Neural cell (in vitro differentiated cells): ENCODE results near the gene RBM20. TPM values are rescaled to one million over a fixed set of nuclear protein-coding genes. Genes with fewer than 3 reads are reported as not detected.

Source experiments
- H2AFZ ChIP-seq: fragments of 200-600, 300-800 bp; sonication (generic), shearing (Covaris generic); 2 replicates; pipeline ENCODE4 v1.6.0; 2014; ENCODE audit warnings: low read depth, mild to moderate bottlenecking, antibody characterized with exemption, low read length, moderate library complexity
- H3F3A ChIP-seq: fragments of 200-600 bp; shearing (Covaris generic); 2 replicates; pipeline ENCODE4 v1.6.1; 2016; ENCODE audit warnings: mild to moderate bottlenecking, moderate library complexity, mixed read lengths, antibody characterized with exemption, low read length; ENCODE audit not compliant: insufficient read depth, poor library complexity, severe bottlenecking
- H3K27ac ChIP-seq: fragments of 200-600, 300-800 bp; sonication (generic), shearing (Covaris generic); 2 replicates; pipeline ENCODE4 v1.5.1; 2014; ENCODE audit warnings: mild to moderate bottlenecking, low read length, moderate library complexity
- H3K27me3 ChIP-seq: fragments of 300-800, 200-600 bp; sonication (generic), shearing (Covaris generic); 2 replicates; pipeline ENCODE4 v1.6.0; 2014; ENCODE audit warnings: mild to moderate bottlenecking, low read depth, low read length, moderate library complexity; ENCODE audit not compliant: insufficient read depth
- H3K36me3 ChIP-seq: fragments of 300-800, 200-600 bp; sonication (generic), shearing (Covaris generic); 2 replicates; pipeline ENCODE4 v1.5.1; 2014; ENCODE audit warnings: mild to moderate bottlenecking, antibody characterized with exemption, low read length, moderate library complexity; ENCODE audit not compliant: insufficient read depth
- H3K4me2 ChIP-seq: fragments of 300-800, 200-600 bp; sonication (generic), shearing (Covaris generic); 2 replicates; pipeline ENCODE4 v1.6.0; 2014; ENCODE audit warnings: mild to moderate bottlenecking, low read length
- H3K4me3 ChIP-seq: fragments of 300-800, 200-600 bp; sonication (generic), shearing (Covaris generic); 2 replicates; pipeline ENCODE4 v1.5.1; 2014; ENCODE audit warnings: mild to moderate bottlenecking, low read length, moderate library complexity
- H3K79me2 ChIP-seq: fragments of 200-600 bp; shearing (Covaris generic); replicated peaks from 2 replicates; pipeline ENCODE4 v1.6.0; 2014; ENCODE audit warnings: mild to moderate bottlenecking, low read length, moderate library complexity; ENCODE audit not compliant: insufficient read depth
- H3K9ac ChIP-seq: fragments of 300-800, 200-600 bp; sonication (generic), shearing (Covaris generic); 2 replicates; pipeline ENCODE4 v1.6.1; 2016; ENCODE audit warnings: mild to moderate bottlenecking, low read length, mixed read lengths
- H3K9me2 ChIP-seq: fragments of 200-600 bp; shearing (Covaris generic); 2 replicates; pipeline ENCODE4 v1.6.1; 2016; ENCODE audit warnings: mild to moderate bottlenecking, low read length, mixed read lengths; ENCODE audit not compliant: insufficient read depth
- H3K9me3 ChIP-seq: fragments of 200-600, 300-800 bp; sonication (generic), shearing (Covaris generic); 2 replicates; pipeline ENCODE4 v1.6.1; 2016; ENCODE audit warnings: mild to moderate bottlenecking, mixed run types, low read length, moderate library complexity, mixed read lengths
- H4K20me1 ChIP-seq: fragments of 200-600 bp; shearing (Covaris generic); 2 replicates; pipeline ENCODE4 v1.6.1; 2016; ENCODE audit warnings: mild to moderate bottlenecking, mixed run types; ENCODE audit not compliant: insufficient read depth
- CTCF ChIP-seq: fragments of 450-650 bp; IDR thresholded peaks from 2 replicates; pipeline ENCODE4 v1.5.1; 2014; ENCODE audit warnings: antibody characterized with exemption, mild to moderate bottlenecking, moderate library complexity; ENCODE audit not compliant: poor library complexity, severe bottlenecking
- EP300 ChIP-seq: fragments of 450-650 bp; conservative IDR thresholded peaks from 2 replicates; pipeline ENCODE4 v1.6.1; 2014; ENCODE audit warnings: antibody characterized with exemption, mild to moderate bottlenecking, moderate library complexity; ENCODE audit not compliant: poor library complexity, severe bottlenecking
- EZH2 ChIP-seq: fragments of 200-600, 300-800 bp; shearing (Covaris generic), sonication (generic); IDR thresholded peaks from 2 replicates; pipeline ENCODE4 v1.6.1; 2014; ENCODE audit warnings: antibody characterized with exemption, low read length, borderline replicate concordance, mild to moderate bottlenecking; ENCODE audit not compliant: insufficient read depth, poor library complexity, severe bottlenecking
- MXI1 ChIP-seq: fragments of 450-650 bp; conservative IDR thresholded peaks from 2 replicates; pipeline ENCODE4 v1.6.1; 2014; ENCODE audit warnings: antibody characterized with exemption, mild to moderate bottlenecking; ENCODE audit not compliant: poor library complexity, severe bottlenecking
- POLR2AphosphoS5 ChIP-seq: IDR thresholded peaks from 2 replicates; pipeline ENCODE4 v1.6.1; 2012
- RAD21 ChIP-seq: fragments of 450-650 bp; conservative IDR thresholded peaks from 2 replicates; pipeline ENCODE4 v1.6.1; 2014; ENCODE audit warnings: antibody characterized with exemption, mild to moderate bottlenecking, moderate library complexity
- SMC3 ChIP-seq: fragments of 450-650 bp; conservative IDR thresholded peaks from 2 replicates; pipeline ENCODE4 v1.6.1; 2014; ENCODE audit warnings: antibody characterized with exemption, mild to moderate bottlenecking, moderate library complexity; ENCODE audit not compliant: poor library complexity
- TAF1 ChIP-seq: IDR thresholded peaks from 2 replicates; pipeline ENCODE4 v1.6.1; 2012; ENCODE audit warnings: low read depth
- polyA plus RNA-seq: library from polyadenylated mRNA; depleted of rRNA; stranded (reverse); fragments of >200 nt; gene quantifications from 2 replicates; pipeline ENCODE4 v1.2.3, GENCODE V29; 2014
- TF ChIP-seq, protein P1 (sequence below): IDR thresholded peaks from 2 replicates; pipeline ENCODE4 v1.6.1; 2012; ENCODE audit warnings: borderline replicate concordance

Gene RBM20
- polyA plus RNA-seq, 1 donor from 2014 or later = 0.07 TPM

GRCh38 chr10:110684800-110685446, 40.8 kb downstream of the RBM20 start:
- H2AFZ ChIP-seq = no peak overlapping the region
- H3K36me3 ChIP-seq = no peaks in the 10 kb centered on the region
- no peaks in the 10 kb centered on the region for H3K27me3 ChIP-seq
- no peaks in the 10 kb centered on the region for H3K9me3 ChIP-seq
- no peaks in the 10 kb centered on the region for H3F3A ChIP-seq
- H3K9ac ChIP-seq = no peak overlapping the region
- H3K4me2 ChIP-seq = no peak overlapping the region
- no peaks in the 10 kb centered on the region for H3K79me2 ChIP-seq
- TF ChIP-seq RAD21 (no peak), EZH2 (no peak), EP300 (no peak), TAF1 (no peak), MXI1 (no peak), CTCF (no peak), POLR2AphosphoS5 (no peak), SMC3 (no peak)
- TF ChIP-seq, protein P1, sequence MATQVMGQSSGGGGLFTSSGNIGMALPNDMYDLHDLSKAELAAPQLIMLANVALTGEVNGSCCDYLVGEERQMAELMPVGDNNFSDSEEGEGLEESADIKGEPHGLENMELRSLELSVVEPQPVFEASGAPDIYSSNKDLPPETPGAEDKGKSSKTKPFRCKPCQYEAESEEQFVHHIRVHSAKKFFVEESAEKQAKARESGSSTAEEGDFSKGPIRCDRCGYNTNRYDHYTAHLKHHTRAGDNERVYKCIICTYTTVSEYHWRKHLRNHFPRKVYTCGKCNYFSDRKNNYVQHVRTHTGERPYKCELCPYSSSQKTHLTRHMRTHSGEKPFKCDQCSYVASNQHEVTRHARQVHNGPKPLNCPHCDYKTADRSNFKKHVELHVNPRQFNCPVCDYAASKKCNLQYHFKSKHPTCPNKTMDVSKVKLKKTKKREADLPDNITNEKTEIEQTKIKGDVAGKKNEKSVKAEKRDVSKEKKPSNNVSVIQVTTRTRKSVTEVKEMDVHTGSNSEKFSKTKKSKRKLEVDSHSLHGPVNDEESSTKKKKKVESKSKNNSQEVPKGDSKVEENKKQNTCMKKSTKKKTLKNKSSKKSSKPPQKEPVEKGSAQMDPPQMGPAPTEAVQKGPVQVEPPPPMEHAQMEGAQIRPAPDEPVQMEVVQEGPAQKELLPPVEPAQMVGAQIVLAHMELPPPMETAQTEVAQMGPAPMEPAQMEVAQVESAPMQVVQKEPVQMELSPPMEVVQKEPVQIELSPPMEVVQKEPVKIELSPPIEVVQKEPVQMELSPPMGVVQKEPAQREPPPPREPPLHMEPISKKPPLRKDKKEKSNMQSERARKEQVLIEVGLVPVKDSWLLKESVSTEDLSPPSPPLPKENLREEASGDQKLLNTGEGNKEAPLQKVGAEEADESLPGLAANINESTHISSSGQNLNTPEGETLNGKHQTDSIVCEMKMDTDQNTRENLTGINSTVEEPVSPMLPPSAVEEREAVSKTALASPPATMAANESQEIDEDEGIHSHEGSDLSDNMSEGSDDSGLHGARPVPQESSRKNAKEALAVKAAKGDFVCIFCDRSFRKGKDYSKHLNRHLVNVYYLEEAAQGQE = no peak
- no peaks in the 10 kb centered on the region for H4K20me1 ChIP-seq
- no peak overlapping the region for H3K4me3 ChIP-seq
- H3K9me2 ChIP-seq = no peaks in the 10 kb centered on the region
- no peak overlapping the region for H3K27ac ChIP-seq

DNA sequence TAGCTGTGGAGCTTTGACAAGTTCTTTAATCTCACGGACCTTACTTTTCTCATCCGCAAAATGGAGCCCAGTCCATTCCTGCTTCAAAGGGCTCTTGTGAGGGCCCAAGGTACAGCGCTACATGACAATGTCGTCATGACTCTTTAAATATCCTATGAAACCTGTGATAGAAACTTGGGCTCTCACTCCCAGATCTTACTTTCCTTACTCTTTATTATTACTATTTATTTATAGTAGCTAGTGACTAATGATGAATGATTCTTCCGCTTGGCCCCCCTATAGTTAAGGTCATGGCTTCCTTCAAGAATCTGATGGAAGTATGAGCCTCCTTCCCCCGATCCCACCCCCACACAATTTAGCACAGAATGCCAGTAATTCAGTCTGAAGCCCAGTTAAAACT, 41.9 kb downstream of the RBM20 start:
- H3K27me3 ChIP-seq = no peaks in the 10 kb centered on the region
- no peaks in the 10 kb centered on the region for H3K36me3 ChIP-seq
- H3F3A ChIP-seq = no peaks in the 10 kb centered on the region
- H3K4me3 ChIP-seq = no peak overlapping the region
- H3K79me2 ChIP-seq = no peaks in the 10 kb centered on the region
- no peak overlapping the region for H3K9ac ChIP-seq
- no peak overlapping the region for H3K27ac ChIP-seq
- no peaks in the 10 kb centered on the region for H4K20me1 ChIP-seq
- no peaks in the 10 kb centered on the region for H3K9me3 ChIP-seq
- H3K9me2 ChIP-seq = no peaks in the 10 kb centered on the region
- no peak overlapping the region for H3K4me2 ChIP-seq
- no peak overlapping the region for H2AFZ ChIP-seq
- TF ChIP-seq RAD21 = no peak
- TF ChIP-seq, protein P1 = no peak
- no peak for TF ChIP-seq EZH2
- TF ChIP-seq SMC3 = no peak
- no peak for TF ChIP-seq TAF1
- no peak for TF ChIP-seq CTCF
- TF ChIP-seq MXI1 = no peak
- no peak for TF ChIP-seq POLR2AphosphoS5
- TF ChIP-seq EP300 = no peak
